ENCODE data around the gene TCHHL1. TPM values are rescaled to one million over a fixed set of nuclear protein-coding genes. Genes with fewer than 3 reads are reported as not detected.

TCHHL1 gene
- total and polyA plus RNA-seq, 2 of the 8 experiments (the other 6 are each of a cell fraction or from before 2014, with no cell fraction given) = not detected

DNA sequence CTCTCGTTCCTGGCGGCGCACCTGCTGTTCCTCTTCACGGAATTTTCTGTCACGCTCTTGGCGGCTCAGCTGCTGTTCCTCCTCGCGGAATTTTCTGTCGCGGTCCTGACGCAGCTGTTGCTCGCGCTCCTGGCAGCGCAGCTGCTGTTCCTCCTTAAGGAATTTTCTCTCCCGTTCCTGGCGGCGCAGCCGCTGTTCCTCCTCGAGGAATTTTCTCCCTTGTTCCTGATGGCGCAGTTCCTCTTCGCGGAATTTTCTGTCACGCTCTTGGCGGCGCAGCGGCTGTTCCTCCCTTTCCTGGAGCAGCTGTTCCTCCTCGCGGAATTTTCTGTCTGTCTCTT lies 20.0 kb upstream of the TCHHL1 start (continued):
- TF ChIP-seq, protein P1, sequence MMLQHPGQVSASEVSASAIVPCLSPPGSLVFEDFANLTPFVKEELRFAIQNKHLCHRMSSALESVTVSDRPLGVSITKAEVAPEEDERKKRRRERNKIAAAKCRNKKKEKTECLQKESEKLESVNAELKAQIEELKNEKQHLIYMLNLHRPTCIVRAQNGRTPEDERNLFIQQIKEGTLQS (IDR thresholded peaks at IDR 0.05; ENCODE audit: insufficient read depth, low read depth, low read length) = no peak
- TF ChIP-seq SP4 (IDR thresholded peaks at IDR 0.05; ENCODE audit: low read length) = no peak
- no peak for TF ChIP-seq SRF (IDR thresholded peaks at IDR 0.05; ENCODE audit: low read depth, low read length)
- TF ChIP-seq, protein P2, sequence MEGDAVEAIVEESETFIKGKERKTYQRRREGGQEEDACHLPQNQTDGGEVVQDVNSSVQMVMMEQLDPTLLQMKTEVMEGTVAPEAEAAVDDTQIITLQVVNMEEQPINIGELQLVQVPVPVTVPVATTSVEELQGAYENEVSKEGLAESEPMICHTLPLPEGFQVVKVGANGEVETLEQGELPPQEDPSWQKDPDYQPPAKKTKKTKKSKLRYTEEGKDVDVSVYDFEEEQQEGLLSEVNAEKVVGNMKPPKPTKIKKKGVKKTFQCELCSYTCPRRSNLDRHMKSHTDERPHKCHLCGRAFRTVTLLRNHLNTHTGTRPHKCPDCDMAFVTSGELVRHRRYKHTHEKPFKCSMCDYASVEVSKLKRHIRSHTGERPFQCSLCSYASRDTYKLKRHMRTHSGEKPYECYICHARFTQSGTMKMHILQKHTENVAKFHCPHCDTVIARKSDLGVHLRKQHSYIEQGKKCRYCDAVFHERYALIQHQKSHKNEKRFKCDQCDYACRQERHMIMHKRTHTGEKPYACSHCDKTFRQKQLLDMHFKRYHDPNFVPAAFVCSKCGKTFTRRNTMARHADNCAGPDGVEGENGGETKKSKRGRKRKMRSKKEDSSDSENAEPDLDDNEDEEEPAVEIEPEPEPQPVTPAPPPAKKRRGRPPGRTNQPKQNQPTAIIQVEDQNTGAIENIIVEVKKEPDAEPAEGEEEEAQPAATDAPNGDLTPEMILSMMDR (IDR thresholded peaks at IDR 0.05; ENCODE audit: control extremely low read depth in 1 of 3, insufficient read depth in 1 of 3, low read depth in 1 of 3, low read length in 3 of 3) = no peak
